Stimulated activated CD8-positive, alpha-beta memory T cell treated with anti-CD3 and anti-CD28 coated beads, Interleukin-15, amount 100 ng/mL, for 48 hours (primary cell): ENCODE results near the gene MAPK9.
"Not testable (repeated sequence)": the region's sequence is repeated elsewhere in the genome, so short reads cannot be mapped to it uniquely, and the experiment has no call there.

Experiments
- DNase-seq, 2 donors: peaks; one replicate each; pipeline ENCODE4 v3.0.0-alpha.2; 2020; ENCODE audit warnings: low read depth in 2 of 2

MAPK9 gene

GRCh38 chr5:180235077-180235476 is 56.8 kb downstream of the MAPK9 start:
- DNase-seq = no peak

- no peak for DNase-seq
These were observed 57.6 kb downstream of the MAPK9 start for GRCh38 chr5:180234271-180234670.

GRCh38 chr5:180233729-180234128 is 58.2 kb downstream of the MAPK9 start:
- no peak for DNase-seq

GRCh38 chr5:180230017-180230416 is 61.9 kb downstream of the MAPK9 start:
- DNase-seq = no peak

- DNase-seq = no peak
These were observed 69.8 kb downstream of the MAPK9 start for GRCh38 chr5:180222056-180222455.

GRCh38 chr5:180217797-180218196 is 74.1 kb downstream of the MAPK9 start:
- DNase-seq = no peak

- no peak for DNase-seq
These were observed 75.2 kb downstream of the MAPK9 start for GRCh38 chr5:180216646-180217171.

- no peak for DNase-seq
These were observed 75.9 kb downstream of the MAPK9 start for GRCh38 chr5:180215783-180216630.

GRCh38 chr5:180214870-180215770 is 76.8 kb downstream of the MAPK9 start:
- DNase-seq = no peak

GRCh38 chr5:180213657-180214207 is 78.2 kb downstream of the MAPK9 start:
- no peak for DNase-seq

GRCh38 chr5:180213256-180213600 is 78.7 kb downstream of the MAPK9 start:
- no peak for DNase-seq

- no peak for DNase-seq
These were observed 79.3 kb downstream of the MAPK9 start for GRCh38 chr5:180212363-180213255.

GRCh38 chr5:180211761-180212035 is 80.2 kb downstream of the MAPK9 start:
- DNase-seq = no peak

GRCh38 chr5:180210961-180211760 is 80.7 kb downstream of the MAPK9 start:
- DNase-seq = no peak

- not testable (repeated sequence) for DNase-seq
These were observed 81.8 kb downstream of the MAPK9 start for GRCh38 chr5:180210077-180210476.

- peak; percentile 47 to 50 for DNase-seq
These were observed 82.7 kb downstream of the MAPK9 start, which contains the start of gene RASGEF1C for GRCh38 chr5:180209137-180209581. TSS of gene RASGEF1C (minus strand) at chr5:180209211. CDS start at chr5:180138052, 71,159 bp downstream.

GRCh38 chr5:180208435-180209081 is 83.3 kb downstream of the MAPK9 start:
- no peak for DNase-seq

GRCh38 chr5:180208038-180208434 is 83.8 kb downstream of the MAPK9 start:
- DNase-seq = no peak

GRCh38 chr5:180207593-180207992 is 84.3 kb downstream of the MAPK9 start:
- no peak for DNase-seq

- no peak for DNase-seq
These were observed 84.9 kb downstream of the MAPK9 start for GRCh38 chr5:180206993-180207392.
